Central memory CD4-positive, alpha-beta T cell (primary cell): ENCODE data around the gene STX7.

ENCODE experiments used
- DNase-seq: peaks from one replicate; pipeline ENCODE4 v3.0.0; 2022

The STX7 gene

GRCh38 chr6:132506461-132506860 lies 6.5 kb downstream of the STX7 start:
- no peak for DNase-seq

- no peak for DNase-seq
These were observed 7.8 kb downstream of the STX7 start for GRCh38 chr6:132505158-132505557.

- DNase-seq = no peak
These were observed 8.2 kb downstream of the STX7 start for GRCh38 chr6:132504757-132505156.

- no peak for DNase-seq
These were observed 13.2 kb downstream of the STX7 start for GRCh38 chr6:132499757-132500156.

GRCh38 chr6:132498638-132499037 lies 14.3 kb downstream of the STX7 start:
- no peak for DNase-seq

- no peak for DNase-seq
These were observed 16.3 kb downstream of the STX7 start for GRCh38 chr6:132496519-132497180.

GRCh38 chr6:132495604-132496079 lies 17.3 kb downstream of the STX7 start:
- DNase-seq = no peak

- DNase-seq = no peak
These were observed 18.0 kb downstream of the STX7 start for GRCh38 chr6:132494954-132495353.

GRCh38 chr6:132491881-132492280 lies 21.0 kb downstream of the STX7 start:
- no peak for DNase-seq

GRCh38 chr6:132491303-132491702 lies 21.6 kb downstream of the STX7 start:
- no peak for DNase-seq

GRCh38 chr6:132490478-132491204 lies 22.3 kb downstream of the STX7 start:
- no peak for DNase-seq

- no peak for DNase-seq
These were observed 22.9 kb downstream of the STX7 start for GRCh38 chr6:132490024-132490423.

GRCh38 chr6:132489376-132489775 lies 23.5 kb downstream of the STX7 start:
- no peak for DNase-seq

- DNase-seq = no peak
These were observed 25.2 kb downstream of the STX7 start for GRCh38 chr6:132487762-132488161.

GRCh38 chr6:132484680-132485018 lies 28.3 kb downstream of the STX7 start:
- no peak for DNase-seq

- DNase-seq = peak; percentile 57
These were observed 28.9 kb downstream of the STX7 start for GRCh38 chr6:132483779-132484679.

GRCh38 chr6:132482581-132482980 lies 30.3 kb downstream of the STX7 start:
- no peak for DNase-seq

- DNase-seq = no peak
These were observed 31.7 kb downstream of the STX7 start for GRCh38 chr6:132481189-132481588.

- DNase-seq = no peak
These were observed 33.8 kb downstream of the STX7 start for GRCh38 chr6:132479131-132479530.

GRCh38 chr6:132478674-132479073 lies 34.2 kb downstream of the STX7 start:
- no peak for DNase-seq

GRCh38 chr6:132478266-132478665 lies 34.6 kb downstream of the STX7 start:
- DNase-seq = no peak

- no peak for DNase-seq
These were observed 36.2 kb downstream of the STX7 start for GRCh38 chr6:132476688-132477087.

GRCh38 chr6:132475925-132476324 lies 37.0 kb downstream of the STX7 start:
- DNase-seq = no peak

- no peak for DNase-seq
These were observed 41.1 kb downstream of the STX7 start for GRCh38 chr6:132471787-132472186.
